ENCODE data around the gene TBC1D5.
"Not testable (repeated sequence)": the region's sequence is repeated elsewhere in the genome, so short reads cannot be mapped to it uniquely, and the experiment has no call there.

TBC1D5 gene

DNA sequence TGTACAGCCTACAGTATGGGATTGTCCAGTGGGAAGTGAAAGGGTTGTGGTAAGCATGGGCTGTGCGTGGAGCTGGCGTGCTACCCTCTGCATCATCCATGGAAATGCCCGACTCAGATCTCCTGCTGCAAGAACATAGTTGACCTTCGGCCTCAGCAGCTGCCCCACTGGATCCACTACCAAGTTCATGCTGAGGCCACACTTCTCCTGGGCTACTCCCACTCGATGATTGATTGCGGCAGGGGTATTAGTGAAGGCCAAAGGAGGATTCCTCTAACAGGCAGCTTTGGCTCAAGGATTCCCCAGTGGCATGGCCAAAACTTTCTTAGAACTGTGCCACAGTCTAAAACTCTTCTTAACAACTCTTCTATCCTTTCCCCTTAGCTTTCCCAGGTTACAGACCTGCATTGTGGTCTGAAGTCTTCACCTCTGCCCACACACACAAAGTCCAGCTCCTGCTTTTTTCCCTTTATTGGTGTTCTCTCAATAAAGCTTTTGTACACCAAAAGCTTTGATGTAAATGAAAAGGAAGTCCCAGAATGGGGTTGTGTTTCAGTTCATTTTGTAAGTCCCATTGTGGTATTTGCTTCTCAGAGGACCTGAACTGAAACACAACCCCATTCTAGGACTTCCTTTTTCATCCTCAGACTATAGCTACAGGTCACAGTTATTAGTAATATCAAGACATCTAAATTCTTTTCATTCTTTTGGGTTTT, 4.9 kb upstream of the TBC1D5 start:
- no peak for DNase-seq

DNA sequence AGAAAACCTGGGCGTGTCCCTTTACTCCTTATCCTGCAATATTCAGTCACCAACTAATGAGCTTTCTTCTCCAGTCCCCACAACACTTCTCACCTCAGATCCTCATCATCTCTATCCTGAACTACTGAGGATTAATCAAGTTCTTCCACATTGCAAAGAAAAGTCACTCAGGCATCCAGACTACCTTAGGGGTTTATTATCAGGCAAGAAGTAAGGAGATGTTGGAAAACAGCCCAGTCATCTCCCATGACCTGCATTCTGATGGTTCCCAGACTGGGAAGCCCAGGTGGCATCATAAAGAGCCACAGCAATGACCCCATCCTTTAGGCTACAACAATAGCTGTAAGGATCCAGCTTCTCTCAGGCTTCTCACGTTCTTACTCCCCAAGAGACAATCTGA, 3.5 kb upstream of the TBC1D5 start:
- no peak for DNase-seq

DNA sequence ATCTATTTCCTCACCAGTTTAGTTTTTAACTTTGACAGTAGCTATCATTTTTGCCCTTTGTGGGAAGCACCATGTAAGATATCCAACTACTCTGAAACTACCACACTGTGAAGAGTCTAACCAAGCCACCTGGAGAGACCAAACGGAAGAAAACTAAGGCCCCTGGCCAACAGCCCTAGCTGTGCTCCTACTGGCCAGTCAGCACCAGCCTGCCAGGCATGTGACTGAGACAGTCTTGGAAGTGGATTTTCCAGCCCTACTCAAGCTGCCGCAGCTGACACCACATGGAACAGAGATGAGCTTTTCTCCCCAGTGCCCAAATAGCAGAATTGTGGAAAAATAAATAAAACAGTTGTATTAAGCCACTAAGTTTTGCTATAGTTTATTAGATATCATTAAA, 2.9 kb upstream of the TBC1D5 start:
- no peak for DNase-seq

GRCh38 chr3:17744693-17745092, 2.3 kb upstream of the TBC1D5 start:
- DNase-seq: no peak

DNA sequence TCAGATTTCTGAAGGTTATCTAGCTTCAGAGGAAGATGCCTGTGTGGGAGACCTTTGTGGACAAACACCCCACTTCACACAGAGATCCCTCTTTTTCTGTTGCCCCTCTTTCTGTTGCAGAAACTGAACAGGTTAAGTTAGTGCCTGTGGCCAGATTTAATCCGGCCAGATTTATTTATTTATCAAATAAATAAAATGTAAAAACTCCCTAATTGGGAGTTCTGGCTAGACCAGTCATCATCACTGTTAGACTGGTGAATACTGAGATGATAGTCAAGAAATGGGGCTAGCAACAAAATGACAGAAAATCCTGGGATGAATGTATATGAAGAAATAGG, 1.2 kb upstream of the TBC1D5 start:
- no peak for DNase-seq

- no peak for DNase-seq
Observed at GRCh38 chr3:17742880-17743657, 638 bp upstream of the TBC1D5 start.

DNA sequence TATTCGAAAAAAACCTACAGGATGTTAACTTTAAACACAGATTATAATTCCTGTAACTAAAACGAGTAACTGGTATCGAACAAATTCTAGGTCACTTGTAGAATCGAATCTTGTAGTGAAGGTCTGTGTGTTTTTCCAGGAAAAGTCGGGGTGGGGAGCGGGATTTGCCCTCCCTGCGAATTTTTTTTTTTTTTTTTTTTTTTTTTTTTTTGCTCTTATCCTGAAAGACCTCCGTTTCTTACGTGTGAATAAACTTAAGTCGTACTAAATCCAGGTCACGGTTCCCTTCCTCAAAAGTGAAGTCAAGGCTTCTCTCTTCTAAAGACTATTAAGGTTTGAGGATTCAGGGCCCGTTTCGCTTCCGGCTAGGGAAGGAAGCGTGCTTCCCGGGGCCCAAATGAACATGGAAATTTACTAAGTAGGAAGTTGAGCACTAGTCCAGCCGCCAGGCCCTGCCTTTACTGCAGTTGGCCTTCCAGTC, 770 bp downstream of the TBC1D5 start:
- no peak for DNase-seq

GRCh38 chr3:17740721-17741141, 1.7 kb downstream of the TBC1D5 start:
- no peak for DNase-seq

DNA sequence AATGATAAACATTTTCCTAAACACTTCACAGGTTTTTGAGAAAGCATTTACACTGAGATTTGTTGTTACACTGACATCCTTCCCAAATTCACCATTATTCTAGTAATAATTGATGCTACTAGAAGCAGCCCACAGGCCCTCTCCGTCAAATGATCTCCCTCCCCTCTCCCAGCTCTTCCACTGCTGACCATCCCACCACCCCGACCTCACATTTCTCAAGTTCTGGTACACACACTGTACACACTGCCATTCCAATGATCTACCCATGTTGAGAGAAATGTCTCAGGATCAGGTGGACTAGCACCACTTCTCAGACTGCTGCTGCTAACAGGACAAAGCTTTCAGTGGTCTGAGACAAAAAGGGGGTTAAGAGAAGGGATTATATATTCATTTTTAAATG, 3.5 kb downstream of the TBC1D5 start:
- DNase-seq: no peak

- no peak for DNase-seq
Observed at GRCh38 chr3:17738219-17738618, 4.2 kb downstream of the TBC1D5 start.

- DNase-seq: no peak
Observed at GRCh38 chr3:17737591-17737990, 4.8 kb downstream of the TBC1D5 start.

DNA sequence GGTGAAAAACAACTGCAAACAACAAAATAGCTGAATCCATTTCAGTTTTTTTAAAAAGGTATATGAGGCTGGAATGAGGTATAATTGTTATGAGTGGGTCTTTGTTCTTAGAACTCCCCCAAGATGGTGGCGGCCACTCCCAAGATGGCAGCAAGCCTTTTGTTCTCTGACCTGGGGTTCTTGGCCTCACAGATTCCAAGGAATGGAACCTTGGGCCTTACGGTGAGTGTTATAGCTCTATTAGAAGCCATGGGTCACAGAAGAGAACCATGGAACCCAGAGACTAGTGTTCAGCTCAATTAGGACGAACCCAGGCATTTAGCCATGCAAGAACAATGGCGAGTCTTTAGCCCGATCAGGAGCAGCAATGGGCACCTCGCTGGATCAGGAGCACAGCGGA, 7.1 kb downstream of the TBC1D5 start:
- DNase-seq: not testable (repeated sequence)

DNA sequence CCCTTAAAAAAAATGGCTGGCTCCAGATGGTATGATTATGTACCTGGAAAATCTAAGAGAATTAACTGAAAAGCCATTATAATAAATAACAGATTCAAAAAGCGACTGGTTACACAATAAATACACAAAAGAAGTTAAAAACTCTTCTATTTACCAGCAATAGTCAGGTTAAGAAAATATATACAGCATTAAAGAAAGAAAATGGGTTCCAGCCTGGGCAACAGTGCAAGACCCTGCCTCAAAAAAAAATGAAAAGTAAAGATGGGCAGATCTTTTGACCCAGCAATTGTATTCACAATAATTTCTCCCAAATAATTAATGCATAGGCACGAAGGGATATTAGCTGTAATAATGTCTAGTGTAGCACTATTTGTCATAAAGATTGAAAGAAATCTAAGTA, 8.7 kb downstream of the TBC1D5 start:
- DNase-seq: no peak

DNA sequence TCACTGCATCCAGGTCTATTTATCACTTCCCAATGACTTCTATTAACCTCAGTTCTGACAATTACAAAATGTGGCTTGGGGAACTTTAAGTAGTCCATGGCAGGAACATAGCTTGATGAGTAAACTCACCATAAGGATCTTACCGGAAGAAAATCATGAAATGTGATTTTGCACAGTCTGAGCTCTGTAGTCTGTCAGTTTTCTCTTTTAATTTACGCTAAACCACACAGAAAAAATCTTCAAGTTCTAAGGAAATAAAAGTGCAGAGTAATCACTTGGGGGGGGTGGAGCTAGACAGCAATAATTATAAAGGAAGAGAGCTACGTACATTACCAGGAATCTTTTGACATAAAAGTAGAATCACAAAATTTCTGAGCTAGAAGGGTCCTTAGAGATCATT, 9.2 kb downstream of the TBC1D5 start:
- no peak for DNase-seq

DNA sequence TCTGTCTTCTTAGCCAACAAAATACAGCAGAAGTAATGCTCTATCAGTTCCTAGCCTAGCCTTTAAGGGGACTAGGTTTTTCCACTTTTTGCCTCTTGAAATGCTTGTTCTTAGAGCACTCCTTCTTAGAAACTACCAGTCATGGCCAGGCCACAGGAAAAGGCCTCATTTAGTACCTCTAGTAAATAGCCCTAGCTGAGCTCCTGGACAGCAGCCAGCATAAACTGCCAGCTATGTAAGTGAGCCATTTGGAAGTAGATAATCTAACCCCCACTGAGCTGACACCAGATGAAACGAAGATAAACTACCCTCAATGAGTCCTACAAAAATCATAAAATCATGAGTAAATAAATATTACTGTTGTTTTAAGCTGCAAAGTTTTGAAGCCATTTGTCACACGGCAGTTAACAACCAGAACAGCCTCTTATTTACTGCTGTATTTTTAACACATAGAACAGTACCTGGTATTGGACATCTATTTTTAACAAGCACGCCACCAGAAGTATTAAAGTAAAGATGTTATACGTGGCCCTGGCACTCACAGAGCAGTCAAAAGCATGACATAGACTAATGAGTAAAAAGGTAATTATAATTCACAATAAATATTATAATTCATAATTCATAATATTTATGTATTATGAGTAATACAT, 12.0 kb downstream of the TBC1D5 start:
- DNase-seq: no peak

GRCh38 chr3:17726313-17726712, 16.1 kb downstream of the TBC1D5 start:
- DNase-seq: no peak

GRCh38 chr3:17725844-17726243, 16.6 kb downstream of the TBC1D5 start:
- not testable (repeated sequence) for DNase-seq

- DNase-seq: no peak
Observed at GRCh38 chr3:17724948-17725347, 17.5 kb downstream of the TBC1D5 start.

- no peak for DNase-seq
Observed at GRCh38 chr3:17724122-17724521, 18.3 kb downstream of the TBC1D5 start.

GRCh38 chr3:17717411-17717810, 25.0 kb downstream of the TBC1D5 start:
- DNase-seq: no peak

DNA sequence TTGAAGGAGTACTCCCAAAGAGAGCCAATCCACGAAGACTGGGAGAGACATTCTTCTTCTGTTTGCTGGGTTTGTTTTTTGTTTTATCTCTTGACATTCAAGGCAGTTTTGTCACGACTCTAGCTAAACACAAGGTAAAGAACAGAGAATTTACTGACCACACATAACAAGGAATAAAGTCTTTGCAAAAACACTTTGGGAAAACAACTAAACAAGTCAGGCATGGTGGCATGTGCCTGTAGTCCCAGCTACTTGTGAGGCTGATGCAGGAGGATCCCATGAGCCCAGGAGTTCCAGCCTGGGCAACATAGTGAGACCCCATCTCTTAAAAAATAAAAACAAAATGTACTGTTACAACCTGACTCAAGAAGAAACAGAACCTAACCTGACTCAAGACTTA, 28.0 kb downstream of the TBC1D5 start:
- DNase-seq: no peak

- no peak for DNase-seq
Observed at GRCh38 chr3:17709236-17709810, 33.1 kb downstream of the TBC1D5 start.

DNA sequence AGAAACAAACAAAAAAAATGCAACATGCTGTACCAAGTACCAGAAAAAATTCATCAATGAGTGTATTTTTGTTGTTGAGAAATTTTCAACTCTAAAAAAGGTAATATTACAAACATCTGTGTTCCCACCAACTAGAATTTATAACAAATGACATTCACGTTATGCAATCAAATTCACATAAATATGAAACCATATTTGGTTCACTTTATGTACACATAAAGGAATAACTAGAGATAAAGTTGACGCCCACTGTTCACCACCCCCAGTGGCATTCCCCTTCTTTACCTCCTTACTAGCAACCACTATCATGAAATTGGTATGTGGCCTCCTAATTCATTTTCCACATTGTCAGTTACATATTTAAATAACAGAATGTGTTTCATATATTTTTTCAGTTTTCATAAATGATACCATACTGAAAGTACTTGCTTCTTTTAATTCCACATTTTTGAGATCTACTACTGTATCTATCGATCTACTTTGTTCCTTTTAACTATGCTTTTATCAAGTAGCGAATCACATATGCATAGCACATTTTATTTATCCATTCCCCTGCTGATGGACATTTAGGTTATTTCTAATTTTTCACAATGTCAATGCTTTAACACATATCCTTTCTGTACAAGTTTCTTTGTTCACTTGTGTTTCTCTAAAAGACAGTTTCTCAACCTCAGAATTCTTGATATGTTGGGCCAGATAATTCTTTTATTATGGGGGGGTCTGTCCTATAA, 34.5 kb downstream of the TBC1D5 start:
- no peak for DNase-seq

Data from stimulated activated CD4-positive, alpha-beta T cell treated with anti-CD3 and anti-CD28 coated beads, Interleukin-12 subunit alpha, Interleukin-12 subunit beta, amount 100 ng/mL, for 4 hours (primary cell).